ENCODE data around the gene ANKS1B.

- TF ChIP-seq POLR2AphosphoS5 (IDR thresholded peaks at IDR 0.05) (no peak), CTCF (IDR thresholded peaks at IDR 0.05) (no peak), POLR2A (IDR thresholded peaks at IDR 0.05) (no peak), EP300 (IDR thresholded peaks at IDR 0.05) (no peak)
Measured at GRCh38 chr12:98730412-98730811, 1254.3 kb downstream of the ANKS1B start.

All from suprapubic skin (tissue), 4 donors.